ENCODE data around the gene TRIM37. TPM values are rescaled to one million over a fixed set of nuclear protein-coding genes. Genes with fewer than 3 reads are reported as not detected.
A peak's percentile ranks its signal among the peaks of the same experiment; 100 is the strongest.

TRIM37 gene
- total RNA-seq, 1 donor from 2014 or later: 25.1 TPM

GRCh38 chr17:59004338-59005111 is 102.2 kb downstream of the TRIM37 start:
- no peaks in the 10 kb centered on the region for H3K9me3 Mint-ChIP-seq
- no peak for DNase-seq (ENCODE audit: extremely low spot score, unreplicated experiment)
- peak overlapping the region; percentile 63 for H3K27ac Mint-ChIP-seq
- H3K36me3 Mint-ChIP-seq: peaks cover 7% of the 10 kb centered on the region
- TF ChIP-seq CTCF (conservative IDR thresholded peaks at IDR 0.05): peak; percentile 98
- H3K4me1 Mint-ChIP-seq (ENCODE audit: unreplicated experiment): peaks cover 5% of the 10 kb centered on the region
- H3K4me3 Mint-ChIP-seq: no peak overlapping the region
- no peaks in the 10 kb centered on the region for H3K27me3 Mint-ChIP-seq

GRCh38 chr17:59003860-59004259 is 102.8 kb downstream of the TRIM37 start:
- Mint-ChIP-seq H3K4me1 (ENCODE audit: unreplicated experiment) (peaks cover 5% of the 10 kb centered on the region), H3K27me3 (no peaks in the 10 kb centered on the region), H3K4me3 (no peak overlapping the region), H3K36me3 (peaks cover 9% of the 10 kb centered on the region), H3K9me3 (no peaks in the 10 kb centered on the region), H3K27ac (no peak overlapping the region)
- TF ChIP-seq CTCF (conservative IDR thresholded peaks at IDR 0.05): no peak
- DNase-seq (ENCODE audit: extremely low spot score, unreplicated experiment): no peak

- peaks cover 9% of the 10 kb centered on the region for H3K36me3 Mint-ChIP-seq
- H3K9me3 Mint-ChIP-seq: no peaks in the 10 kb centered on the region
- H3K4me1 Mint-ChIP-seq (ENCODE audit: unreplicated experiment): peaks cover 5% of the 10 kb centered on the region
- H3K27ac Mint-ChIP-seq: no peak overlapping the region
- H3K27me3 Mint-ChIP-seq: no peaks in the 10 kb centered on the region
- no peak for DNase-seq (ENCODE audit: extremely low spot score, unreplicated experiment)
- TF ChIP-seq CTCF (conservative IDR thresholded peaks at IDR 0.05): no peak
- H3K4me3 Mint-ChIP-seq: no peak overlapping the region
These were observed 103.8 kb downstream of the TRIM37 start for GRCh38 chr17:59002848-59003247.

GRCh38 chr17:59002126-59002525 is 104.6 kb downstream of the TRIM37 start:
- Mint-ChIP-seq H3K36me3 (peaks cover 9% of the 10 kb centered on the region), H3K4me1 (ENCODE audit: unreplicated experiment) (peaks cover 5% of the 10 kb centered on the region), H3K4me3 (no peak overlapping the region), H3K27ac (no peak overlapping the region), H3K27me3 (no peaks in the 10 kb centered on the region), H3K9me3 (no peaks in the 10 kb centered on the region)
- DNase-seq (ENCODE audit: extremely low spot score, unreplicated experiment): no peak
- no peak for TF ChIP-seq CTCF (conservative IDR thresholded peaks at IDR 0.05)

- Mint-ChIP-seq H3K27ac (peak overlapping the region; percentile 87), H3K4me1 (ENCODE audit: unreplicated experiment) (peaks cover 5% of the 10 kb centered on the region), H3K27me3 (no peaks in the 10 kb centered on the region), H3K4me3 (no peak overlapping the region), H3K36me3 (peaks cover 9% of the 10 kb centered on the region), H3K9me3 (no peaks in the 10 kb centered on the region)
- TF ChIP-seq CTCF (conservative IDR thresholded peaks at IDR 0.05): no peak
- DNase-seq (ENCODE audit: extremely low spot score, unreplicated experiment): no peak
These were observed 105.4 kb downstream of the TRIM37 start for GRCh38 chr17:59001158-59001814.
